HL-60/S4 (cell line): Measurements from ENCODE around the gene THG1L.
"Not testable (repeated sequence)": the region's sequence is repeated elsewhere in the genome, so short reads cannot be mapped to it uniquely, and the experiment has no call there.

Experiments used
- in situ Hi-C: fragments of 300-500 bp; cut with MboI; formaldehyde crosslinking; loops from 2 replicates; pipeline ENCODE4 v1.14.3; 2022; ENCODE audit warnings: low sequenced_read_pairs

The THG1L gene

DNA sequence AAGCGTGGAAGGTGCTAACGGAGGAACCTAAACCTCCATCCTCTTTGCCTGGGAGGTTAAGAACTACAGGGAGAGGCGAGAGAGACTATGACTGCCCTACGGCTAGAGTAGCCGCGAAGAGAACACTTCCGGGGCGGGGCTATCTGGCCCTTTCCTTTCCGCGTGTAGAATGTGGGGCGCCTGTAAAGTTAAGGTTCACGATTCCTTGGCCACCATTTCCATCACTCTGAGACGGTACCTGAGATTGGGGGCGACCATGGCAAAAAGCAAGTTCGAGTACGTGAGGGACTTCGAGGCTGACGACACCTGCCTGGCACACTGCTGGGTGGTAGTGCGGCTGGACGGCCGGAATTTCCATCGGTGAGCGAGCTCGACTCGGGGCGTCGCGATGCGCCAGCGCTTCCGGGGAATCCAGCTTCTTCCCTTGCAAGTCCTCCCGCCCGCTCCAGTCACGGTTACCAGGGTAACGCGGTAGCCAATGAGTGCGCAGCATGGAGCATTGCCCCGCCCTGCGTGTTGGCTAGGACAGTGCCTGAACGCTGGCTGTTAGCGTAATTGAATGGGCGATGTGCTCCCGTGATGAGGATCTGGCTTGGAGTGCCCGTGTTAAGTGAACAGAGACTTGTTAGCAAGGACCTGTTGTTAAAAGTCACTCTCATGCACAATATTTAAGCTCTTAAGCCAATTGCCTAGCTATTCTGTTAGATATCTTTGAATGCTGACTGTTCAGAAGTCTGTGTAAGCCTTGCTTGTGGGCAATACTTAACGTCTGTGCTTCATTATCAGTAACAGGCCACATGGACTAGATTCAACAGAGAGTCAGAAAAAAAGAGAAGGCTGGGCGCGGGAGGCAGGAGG is at the start of gene THG1L:
Gene THG1L, plus strand, starts transcription at position 149 of the 858 bp plus-strand sequence. Its CDS starts 21 bp downstream, at position 170.
- in situ Hi-C loops: no loop called here

DNA sequence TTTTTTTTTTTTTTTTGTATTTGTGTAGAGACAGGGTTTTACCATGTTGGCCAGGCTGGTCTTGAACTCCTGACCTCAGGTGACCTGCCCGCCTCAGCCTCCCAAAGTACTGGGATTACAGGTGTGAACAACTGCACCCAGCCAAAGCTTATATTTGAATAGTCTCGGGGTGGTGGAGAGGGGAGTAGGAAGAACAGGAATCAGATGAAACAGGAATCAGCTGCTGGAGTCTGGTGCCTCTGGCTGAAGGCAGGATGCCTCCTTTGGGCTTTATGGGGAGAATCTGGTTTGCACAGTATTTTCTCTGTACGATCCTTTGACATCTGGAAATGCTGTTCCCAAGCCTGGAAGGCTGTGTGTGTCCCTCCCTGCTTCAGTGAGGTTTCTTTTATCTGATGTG is 49.0 kb upstream of the THG1L start:
- in situ Hi-C loops: no loop called here

DNA sequence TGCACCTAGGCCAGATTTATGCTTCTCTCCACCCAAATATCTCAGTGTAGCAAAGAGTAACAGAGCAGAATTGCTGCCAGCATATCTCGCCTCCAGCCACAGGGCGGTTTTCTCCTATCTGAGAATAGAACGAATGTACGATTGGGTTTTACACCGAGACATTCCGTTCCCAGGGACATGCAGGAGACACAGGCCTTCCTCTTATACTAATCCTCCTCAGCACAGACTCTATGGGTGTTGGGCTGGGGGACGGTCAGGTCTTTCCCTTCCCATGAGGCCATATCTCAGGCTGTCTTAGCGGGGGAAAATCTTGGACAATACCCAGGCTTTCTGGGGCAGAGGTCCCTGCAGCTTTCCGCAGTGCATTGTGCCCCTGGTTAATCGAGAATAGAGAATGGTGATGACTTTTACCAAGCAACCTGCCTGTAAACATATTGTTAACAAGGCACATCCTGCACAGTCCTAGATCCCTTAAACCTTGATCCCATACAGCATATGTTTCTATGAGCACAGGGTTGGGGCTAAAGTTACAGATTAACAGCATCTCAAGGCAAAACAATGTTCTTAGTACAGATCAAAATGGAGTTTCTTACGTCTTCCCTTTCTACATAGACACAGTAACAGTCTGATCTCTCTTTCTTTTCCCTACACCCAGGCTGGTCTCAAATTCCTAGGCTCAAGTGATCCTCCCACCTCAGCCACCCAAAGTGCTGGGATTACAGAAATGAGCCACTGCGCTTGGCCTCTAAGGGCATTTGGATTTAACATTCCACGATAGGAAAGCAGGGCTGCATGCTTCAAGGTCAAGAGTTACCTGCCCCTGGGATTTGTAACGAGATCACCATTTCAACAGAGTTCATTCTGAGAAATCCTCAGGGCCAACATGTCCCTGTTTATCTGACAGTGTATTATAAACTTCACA is 44.7 kb upstream of the THG1L start:
- in situ Hi-C loops: not testable (repeated sequence)

DNA sequence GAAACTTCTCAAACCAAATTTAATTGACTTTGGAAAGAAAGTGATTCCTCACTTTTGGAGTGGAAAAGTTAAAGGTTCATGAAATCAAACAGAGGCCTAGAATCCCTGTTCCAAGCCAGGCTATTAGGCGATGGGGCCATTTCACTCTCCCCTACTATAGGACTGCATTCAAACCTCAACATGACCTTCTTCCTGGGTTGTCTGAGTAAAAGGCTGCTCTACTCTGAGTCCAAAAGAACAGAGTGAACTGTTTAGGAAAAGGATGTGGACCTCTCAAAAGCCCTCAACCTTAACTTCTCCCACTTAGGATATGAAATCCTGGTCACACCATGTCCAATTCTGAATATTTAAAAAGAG is 44.0 kb upstream of the THG1L start:
- in situ Hi-C loops: no loop called here

DNA sequence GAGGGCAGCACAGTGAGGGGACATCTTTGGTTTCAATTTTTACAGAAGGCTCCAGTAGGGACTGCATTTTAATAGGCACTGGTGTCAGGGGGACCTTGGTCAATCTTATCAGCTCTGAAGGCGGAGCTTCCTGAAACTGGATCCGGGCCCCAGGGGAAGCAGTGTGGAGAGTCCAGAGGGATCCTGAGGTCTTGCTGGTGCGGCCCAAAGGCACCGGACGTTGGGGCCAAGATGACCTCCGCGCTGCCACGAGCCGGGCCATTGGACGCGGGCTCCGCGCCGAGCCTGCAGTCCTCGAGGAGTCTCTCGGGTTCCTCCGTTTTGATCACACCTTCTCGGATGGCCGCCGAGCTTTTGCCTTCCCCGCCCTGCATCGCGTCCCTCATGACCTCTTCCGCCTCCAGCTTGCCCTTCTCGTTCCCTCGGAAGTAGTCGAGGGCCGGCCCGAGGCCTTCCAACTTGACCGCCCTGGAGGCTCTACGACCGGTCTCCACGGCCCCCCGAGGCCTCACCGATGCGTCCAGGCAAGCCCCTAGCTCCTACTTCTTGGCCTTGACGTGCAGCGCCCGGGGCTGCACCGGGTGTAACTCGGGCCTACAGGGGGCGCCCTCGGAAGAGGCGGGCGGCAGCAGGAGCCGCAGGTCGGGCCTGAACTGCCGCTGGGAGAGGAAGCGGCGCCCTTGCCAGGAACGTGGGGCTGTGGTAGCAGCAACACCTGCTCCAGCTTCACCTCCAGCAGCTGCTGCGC is 41.1 kb upstream of the THG1L start:
- in situ Hi-C loops: no loop called here

DNA sequence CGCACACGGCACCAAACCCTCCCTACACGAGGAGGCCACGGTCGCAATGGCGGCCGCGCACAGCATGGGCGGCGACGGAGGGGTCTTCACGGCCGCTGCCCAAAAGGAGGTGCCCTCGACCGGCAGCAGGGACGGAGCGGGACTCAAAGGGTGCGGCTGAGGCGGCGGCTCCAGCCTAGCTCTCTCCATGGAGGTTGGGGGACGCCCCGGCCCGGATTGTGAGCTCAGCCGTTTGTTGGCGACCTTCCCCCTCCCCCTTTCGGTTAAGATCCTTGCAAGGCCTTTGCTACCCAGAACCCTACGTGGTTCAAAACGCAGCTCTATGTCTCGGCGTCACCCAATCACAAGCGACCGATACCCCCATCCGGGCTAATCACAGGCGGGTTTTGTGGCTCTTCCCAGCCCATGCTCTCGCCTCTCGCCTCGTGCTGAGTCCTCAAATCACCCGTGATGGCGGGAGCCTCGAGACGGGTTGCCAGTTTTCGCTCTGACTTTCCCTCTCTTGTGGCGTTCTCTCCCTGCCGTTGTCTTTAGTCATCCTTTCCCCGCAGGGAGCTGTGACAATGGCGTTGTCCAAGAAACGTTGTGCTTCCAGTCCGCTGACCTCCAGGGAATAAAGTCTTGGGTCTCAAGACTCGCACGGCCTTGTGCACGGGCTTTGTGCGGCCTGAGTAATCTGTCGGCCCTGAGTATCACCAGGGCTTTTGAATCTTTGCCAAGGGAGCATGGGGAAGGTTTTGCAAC is 40.4 kb upstream of the THG1L start:
- in situ Hi-C loops: no loop called here

DNA sequence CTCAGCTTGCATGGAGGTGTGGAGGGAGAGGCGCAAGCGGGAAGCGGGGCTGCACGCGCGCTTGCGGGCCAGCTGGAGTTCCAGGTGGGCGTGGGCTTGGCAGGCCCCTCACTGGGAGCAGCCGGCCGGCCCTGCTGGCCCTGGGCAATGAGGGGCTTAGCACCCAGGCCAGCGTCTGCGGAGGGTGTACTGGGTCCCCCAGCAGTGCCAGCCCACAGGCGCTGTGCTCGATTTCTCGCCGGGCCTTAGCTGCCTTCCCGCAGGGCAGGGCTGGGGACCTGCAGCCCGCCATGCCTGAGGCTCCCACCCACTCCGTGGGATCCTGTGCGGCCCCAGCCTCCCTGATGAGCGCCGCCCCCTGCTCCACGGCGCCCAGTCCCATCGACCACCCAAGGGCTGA is 37.4 kb upstream of the THG1L start:
- in situ Hi-C loops: not testable (repeated sequence)

DNA sequence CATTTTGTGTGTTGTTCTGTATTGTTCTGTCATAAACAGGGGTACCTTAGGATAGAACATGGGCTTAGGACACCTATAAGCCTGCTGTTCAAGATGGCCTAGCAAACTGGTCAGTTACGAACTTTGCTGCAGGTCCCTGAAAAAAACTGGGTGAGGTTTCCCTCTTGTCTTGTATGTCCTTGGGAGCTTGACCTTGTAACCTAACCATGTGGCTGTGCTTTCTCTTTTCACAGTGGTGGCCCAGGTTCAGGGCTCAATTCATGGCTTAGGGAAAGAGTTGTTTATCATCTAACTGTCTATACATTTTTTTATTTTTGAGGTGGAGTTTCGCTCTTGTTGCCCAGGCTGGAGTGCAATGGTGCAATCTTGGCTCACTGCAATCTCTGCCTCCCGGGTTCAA is 35.1 kb upstream of the THG1L start:
- in situ Hi-C loops: not testable (repeated sequence)

DNA sequence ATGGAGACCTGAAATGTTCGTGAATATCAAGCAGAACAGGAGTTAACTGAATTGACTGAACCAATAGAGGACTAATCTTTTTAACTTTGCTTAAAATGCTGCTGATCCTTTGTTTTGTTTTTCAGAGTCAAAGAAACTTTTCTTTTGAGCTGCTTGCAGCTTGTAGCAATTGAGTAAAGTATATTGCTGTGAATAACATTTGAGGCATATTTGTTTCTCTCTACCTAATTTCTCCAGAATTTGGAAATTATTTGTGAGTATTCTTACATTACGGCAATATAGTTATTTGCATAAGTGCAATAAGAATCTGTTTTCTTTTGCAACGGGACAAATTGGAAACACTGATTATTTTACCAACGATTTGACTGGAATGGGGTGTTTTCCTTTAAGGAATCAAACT is 32.5 kb upstream of the THG1L start:
- in situ Hi-C loops: not testable (repeated sequence)

DNA sequence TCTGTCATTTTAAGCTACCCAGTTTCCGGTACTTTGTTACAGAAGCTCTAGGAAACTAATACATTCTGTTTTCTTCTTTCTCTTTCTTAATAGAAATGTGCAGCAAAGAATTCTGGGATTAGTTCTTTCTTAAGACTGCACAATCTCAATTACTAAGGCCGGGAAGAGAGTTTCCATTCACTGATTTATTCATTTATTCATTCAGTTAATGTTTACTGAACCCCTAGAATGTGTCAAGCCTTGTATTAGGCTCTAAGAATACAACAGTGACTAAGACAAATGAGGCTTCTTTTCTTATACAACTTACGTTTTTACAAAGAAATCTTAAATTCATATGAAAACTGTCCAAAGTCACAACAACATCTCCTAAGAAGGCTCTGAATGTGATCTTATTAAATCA is 27.5 kb upstream of the THG1L start:
- in situ Hi-C loops: no loop called here

DNA sequence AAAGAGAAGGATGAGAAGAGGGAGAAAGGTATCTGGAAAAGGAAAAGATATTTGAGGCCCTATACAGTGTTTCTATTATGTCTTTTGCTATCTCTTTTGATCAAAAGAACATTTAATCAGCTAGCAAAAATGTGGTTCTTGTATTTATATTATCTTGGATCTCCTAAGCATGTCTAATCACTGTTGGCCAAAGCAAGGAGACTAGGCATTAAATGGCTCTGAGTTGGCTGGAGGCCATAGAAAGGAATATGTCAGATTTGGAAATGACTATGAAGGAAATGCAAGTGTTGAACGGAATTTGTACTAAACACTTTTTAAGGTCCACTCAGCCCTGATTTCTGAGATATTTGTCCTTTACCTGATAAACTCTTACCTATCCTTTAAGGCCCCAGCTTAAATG is 22.4 kb upstream of the THG1L start:
- in situ Hi-C loops: no loop called here

DNA sequence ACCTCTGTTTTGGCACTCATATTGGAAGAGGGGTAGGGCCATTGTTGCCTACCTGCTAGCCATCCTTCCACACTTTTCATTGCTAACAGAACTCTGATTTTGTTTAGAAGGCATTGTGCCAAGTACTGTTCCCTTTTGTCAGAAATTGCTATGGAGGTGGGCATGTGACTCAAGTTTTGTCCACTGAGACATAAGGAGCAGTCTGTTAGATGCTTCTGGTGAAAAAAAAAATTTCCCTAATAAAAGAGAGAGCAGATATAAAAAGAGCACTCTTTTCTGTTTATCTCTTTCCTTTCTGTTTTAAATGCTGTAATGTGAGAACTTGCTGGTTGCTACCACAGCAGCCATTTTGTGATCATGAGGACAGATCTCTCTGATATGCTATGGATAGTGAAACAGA is 21.9 kb upstream of the THG1L start:
- in situ Hi-C loops: no loop called here

DNA sequence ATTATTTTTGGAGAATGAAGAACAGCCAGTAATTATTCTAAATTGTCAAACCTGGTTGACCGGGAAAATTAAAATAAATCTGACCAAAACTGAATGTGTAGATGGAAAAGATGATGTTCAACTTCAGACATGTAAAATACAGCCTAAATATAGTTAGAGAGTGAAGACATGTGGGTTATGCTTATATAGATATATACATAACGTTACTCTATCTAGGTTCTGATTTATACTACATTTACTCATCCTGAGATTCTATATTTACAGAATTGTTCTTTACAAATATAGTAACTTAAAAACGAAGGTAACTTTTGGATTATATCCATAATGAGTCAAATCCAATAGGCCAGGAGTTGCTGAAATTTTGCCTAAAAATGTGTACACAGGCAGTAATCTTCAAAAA is 20.8 kb upstream of the THG1L start:
- in situ Hi-C loops: no loop called here

DNA sequence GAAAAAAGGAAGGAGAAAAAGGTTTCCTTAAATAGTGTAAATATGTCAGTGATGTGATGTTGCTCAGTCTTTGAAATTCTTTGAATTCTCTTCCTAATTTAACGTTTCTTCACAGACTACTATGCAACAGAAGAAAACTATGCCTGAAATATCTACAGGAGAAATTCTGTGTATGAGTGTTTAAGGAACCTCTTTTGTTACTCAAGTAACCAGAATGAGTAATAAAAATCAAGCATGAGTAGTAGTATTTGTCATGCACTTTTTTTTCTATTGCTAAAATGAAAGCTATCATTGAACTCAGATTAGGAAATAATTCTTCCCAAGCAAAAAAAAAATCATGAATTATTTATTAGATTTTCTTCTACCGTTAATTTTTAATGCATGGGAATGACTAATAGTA is 20.3 kb upstream of the THG1L start:
- in situ Hi-C loops: no loop called here

DNA sequence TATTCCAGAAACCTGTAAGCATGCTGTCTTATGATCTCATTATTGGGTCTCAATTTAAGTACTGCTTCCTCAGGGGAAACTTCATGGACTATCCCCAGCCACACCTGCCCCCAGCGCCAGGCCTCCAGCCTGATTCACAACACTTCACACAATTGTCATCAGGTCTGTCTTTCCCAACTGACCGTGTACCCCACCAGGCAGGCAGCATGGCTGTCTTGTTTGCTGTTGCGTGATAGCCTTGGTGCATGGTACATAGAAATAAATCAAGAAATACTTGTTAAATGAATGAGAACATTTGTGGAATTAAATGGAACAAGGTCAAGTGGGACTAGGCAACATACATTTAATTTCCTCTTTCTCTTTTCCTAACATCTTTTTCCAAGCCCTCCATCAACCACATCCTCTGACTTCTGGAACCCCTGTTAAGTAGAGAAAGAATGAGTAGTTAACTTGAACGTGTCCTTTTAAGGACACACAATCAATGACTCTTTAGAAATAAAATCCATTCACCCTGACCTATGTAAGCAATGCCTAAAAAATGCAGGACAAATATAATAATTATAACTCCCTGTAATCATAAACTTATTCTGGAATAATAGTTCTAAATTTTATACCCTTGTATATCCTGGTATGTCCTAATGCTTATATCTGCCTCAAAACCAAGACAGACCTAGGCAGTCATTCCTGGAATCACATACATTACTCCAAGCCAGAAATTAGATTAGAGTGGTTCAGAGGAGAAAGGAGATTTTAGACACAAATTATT is 17.2 kb upstream of the THG1L start:
- in situ Hi-C loops: no loop called here

DNA sequence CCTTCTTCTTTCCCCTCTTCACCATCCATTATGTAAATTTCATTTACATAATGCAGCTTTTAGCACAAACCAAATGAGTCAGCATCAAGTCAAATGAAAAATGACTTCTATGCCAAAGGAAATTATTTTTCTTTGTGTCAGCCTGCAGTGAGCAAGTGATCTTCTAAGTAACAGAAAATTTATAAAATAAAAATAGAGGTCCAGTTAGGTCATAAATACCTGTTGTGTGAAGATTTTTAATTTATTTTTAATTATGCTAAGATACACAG is 16.7 kb upstream of the THG1L start:
- in situ Hi-C loops: no loop called here

DNA sequence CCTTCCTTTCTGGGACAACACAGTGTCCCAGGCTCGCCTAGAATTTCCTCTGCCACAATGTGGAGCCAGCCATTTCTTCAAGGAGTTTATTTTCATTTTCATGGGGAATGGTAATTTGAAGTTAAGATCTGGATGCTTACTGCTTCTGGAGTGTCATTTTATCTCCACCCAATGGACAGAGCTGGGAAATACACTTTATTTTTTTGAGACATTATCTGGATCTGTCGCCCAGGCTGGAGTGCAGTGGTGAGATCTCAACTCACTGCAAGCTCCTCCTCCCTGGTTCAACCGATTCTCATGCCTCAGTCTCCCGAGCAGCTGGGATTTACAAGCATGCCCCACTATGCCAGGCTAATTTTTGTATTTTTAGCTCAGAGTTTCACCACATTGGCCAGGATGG is 12.7 kb upstream of the THG1L start:
- in situ Hi-C loops: no loop called here

DNA sequence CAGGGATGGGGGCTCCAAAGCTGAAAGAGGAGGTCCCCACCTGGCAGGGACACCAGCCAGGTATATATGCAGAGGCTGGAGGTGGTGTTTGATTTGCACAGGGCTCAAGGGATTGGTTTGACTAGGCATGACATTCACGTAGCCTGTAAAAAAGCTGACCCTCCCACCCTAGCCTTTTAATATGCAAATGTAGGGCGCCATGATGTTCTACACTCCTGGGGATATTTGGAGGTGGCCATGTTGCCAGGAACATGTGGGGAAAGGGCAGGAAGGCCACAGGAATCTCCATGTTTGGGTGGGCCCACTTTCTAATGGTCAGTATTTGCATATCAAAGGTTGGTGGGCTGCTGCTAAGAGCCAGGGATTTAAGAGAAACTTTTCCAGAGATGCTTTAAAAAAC is 12.0 kb upstream of the THG1L start:
- in situ Hi-C loops: no loop called here

DNA sequence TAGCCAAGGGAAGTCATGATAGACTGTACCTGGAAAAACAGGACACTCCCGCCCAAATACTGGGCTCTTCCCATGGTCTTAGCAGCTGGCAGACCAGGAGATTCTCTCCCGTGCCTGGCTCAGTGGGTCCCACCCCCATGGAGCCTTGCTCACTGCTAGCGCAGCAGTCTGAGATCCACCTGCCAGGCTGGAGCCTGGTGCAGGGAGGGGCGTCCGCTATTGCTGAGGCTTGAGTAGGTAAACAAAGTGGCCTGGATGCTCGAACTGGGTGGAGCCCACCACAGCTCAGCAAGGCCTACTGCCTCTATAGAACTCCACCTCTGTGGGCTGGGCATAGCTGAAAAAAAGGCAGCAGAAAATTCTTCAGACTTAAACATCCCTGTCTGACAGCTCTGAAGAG is 10.1 kb upstream of the THG1L start:
- in situ Hi-C loops: no loop called here

DNA sequence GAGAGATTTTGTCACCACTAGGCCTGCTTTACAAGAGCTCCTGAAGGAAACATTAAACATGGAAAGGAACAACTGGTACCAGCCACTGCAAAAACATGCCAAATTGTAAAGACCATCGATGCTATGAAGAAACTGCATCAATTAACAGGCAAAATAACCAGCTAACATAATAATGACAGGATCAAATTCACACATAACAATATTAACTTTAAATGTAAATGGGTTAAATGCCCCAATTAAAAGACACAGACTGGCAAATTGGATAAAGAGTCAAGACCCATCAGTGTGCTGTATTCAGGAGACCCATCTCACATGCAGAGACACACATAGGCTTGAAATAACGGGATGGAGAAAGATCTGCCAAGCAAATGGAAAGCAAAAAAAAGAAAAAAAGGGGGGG is 8.3 kb upstream of the THG1L start:
- in situ Hi-C loops: not testable (repeated sequence)
